PC-3 (cell line): Measurements from ENCODE around the gene ST6GAL1.

Experiments
- CTCF ChIP-seq: fragments of 300-600 bp; sonication (generic); conservative IDR thresholded peaks from 2 replicates; pipeline ENCODE4 v1.5.1; 2017; ENCODE audit warnings: antibody characterized with exemption, low read depth, mild to moderate bottlenecking, low read length
- EZH2 ChIP-seq: fragments of 300-600 bp; sonication (generic); IDR thresholded peaks from one replicate; pipeline ENCODE4 v1.6.1; 2017; ENCODE audit warnings: antibody characterized with exemption, mild to moderate bottlenecking, low read length; ENCODE audit not compliant: unreplicated experiment
- EZH2phosphoT487 ChIP-seq: fragments of 300-600 bp; sonication (generic); IDR thresholded peaks from 2 replicates; pipeline ENCODE4 v1.6.1; 2018; ENCODE audit warnings: mild to moderate bottlenecking, antibody characterized with exemption, low read length, borderline replicate concordance

GRCh38 chr3:186964071-186964470, 33.7 kb downstream of the ST6GAL1 start:
- TF ChIP-seq CTCF (no peak), EZH2phosphoT487 (no peak), EZH2 (no peak)
